HCT116 (cell line): Measurements from ENCODE around the gene CALD1. TPM values are rescaled to one million over a fixed set of nuclear protein-coding genes. Genes with fewer than 3 reads are reported as not detected.

Source experiments
- ATAC-seq: fragments of 200-7000 bp; cut with Tn5 transposase; 2 replicates; pipeline ENCODE4 v1.9.1; 2020; ENCODE audit warnings: mild to moderate bottlenecking, moderate library complexity
- BruUV-seq: library from RNA; stranded (reverse); fragments of 400-500 nt; replicated peaks from 2 replicates; lab custom pipeline; 2021; lab: Mats Ljungman, UMichigan
- CTCF ChIA-PET: fragments of 300-600 bp; sonication (Branson Sonifier 250); formaldehyde crosslinking; loops from one replicate; lab custom pipeline; 2021; ENCODE audit warnings: antibody characterized with exemption; lab: Charles Lee
- POLR2A ChIA-PET: fragments of 300-600, 350-600 bp; sonication (Branson Sonifier 250); formaldehyde crosslinking; loops from one replicate; lab custom pipeline; 2021; ENCODE audit warnings: antibody characterized with exemption; lab: Charles Lee
- RAD21 ChIA-PET, 2 experiments: fragments of 300-600 bp; sonication (Branson Sonifier 250); formaldehyde crosslinking; loops; one replicate each; lab custom pipeline; 2023; ENCODE audit warnings: low total read pairs in 2 of 2; ENCODE audit not compliant: uncharacterized antibody in 2 of 2, unreplicated experiment in 2 of 2, low non-redundant PET in 1 of 2; lab: Charles Lee
- DNase-seq: peaks from one replicate; pipeline ENCODE4 v3.0.0-alpha.2; 2010; ENCODE audit warnings: low read depth, low spot score
- H2AFZ ChIP-seq: fragments of 200-600 bp; shearing (Covaris generic), sonication (generic); 2 replicates; pipeline ENCODE4 v1.6.1; 2017; ENCODE audit warnings: low read depth, mixed run types, mixed read lengths, antibody characterized with exemption, low read length; ENCODE audit not compliant: poor library complexity, severe bottlenecking
- H3K27ac ChIP-seq: 2 replicates; pipeline ENCODE4 v1.5.1; 2012; ENCODE audit warnings: low read depth, low read length
- H3K27me3 ChIP-seq: fragments of 200-600 bp; sonication (generic); 2 replicates; pipeline ENCODE4 v1.6.1; 2016; ENCODE audit warnings: mixed run types, low read length, mixed read lengths; ENCODE audit not compliant: insufficient read depth
- H3K36me3 ChIP-seq, 2 experiments: fragments of 200-500 bp in 1 of 2; fragments of 200-600 bp in 1 of 2; sonication (Bioruptor generic) in 1 of 2; sonication (generic) in 1 of 2; 2 replicates each; pipeline versions ENCODE4 v1.5.1 to v1.6.1; 2014 to 2016; ENCODE audit warnings: low read length in 2 of 2, inconsistent platforms in 1 of 2, mixed read lengths in 1 of 2, mixed run types in 1 of 2; ENCODE audit not compliant: insufficient read depth in 2 of 2, control insufficient read depth in 1 of 2
- H3K4me1 ChIP-seq, 2 experiments: fragments of 200-600 bp in 1 of 2; sonication (generic) in 1 of 2; 2 replicates each; pipeline versions ENCODE4 v1.5.1 to v1.6.1; 2012 to 2017; ENCODE audit warnings: low read length in 2 of 2, inconsistent platforms in 1 of 2, mild to moderate bottlenecking in 1 of 2, mixed read lengths in 1 of 2, mixed run types in 1 of 2, moderate library complexity in 1 of 2; ENCODE audit not compliant: insufficient read depth in 2 of 2, control insufficient read depth in 1 of 2
- H3K4me2 ChIP-seq: fragments of 200-600 bp; sonication (generic); 2 replicates; pipeline ENCODE4 v1.6.1; 2017; ENCODE audit warnings: mixed run types, low read length, mixed read lengths
- H3K4me3 ChIP-seq, 2 experiments: fragments of 200-600 bp in 1 of 2; sonication (generic) in 1 of 2; replicated peaks in 1 of 2; 2 replicates each; pipeline ENCODE4 v1.5.1; 2011 to 2016; ENCODE audit warnings: low read length in 2 of 2, control low read depth in 1 of 2, low read depth in 1 of 2, mild to moderate bottlenecking in 1 of 2, mixed read lengths in 1 of 2, mixed run types in 1 of 2
- H3K79me2 ChIP-seq: fragments of 200-600 bp; sonication (generic); 2 replicates; pipeline ENCODE4 v1.6.1; 2017; ENCODE audit warnings: mild to moderate bottlenecking, mixed run types, low read length, moderate library complexity, mixed read lengths; ENCODE audit not compliant: insufficient read depth
- H3K9ac ChIP-seq: fragments of 200-600 bp; sonication (generic); 2 replicates; pipeline ENCODE4 v1.6.1; 2016; ENCODE audit warnings: low read length, mixed read lengths
- H3K9me2 ChIP-seq: fragments of 200-600 bp; sonication (generic), shearing (Covaris generic); 2 replicates; pipeline ENCODE4 v1.6.1; 2017; ENCODE audit warnings: mixed run types, mild to moderate bottlenecking, moderate library complexity; ENCODE audit not compliant: insufficient read depth
- H3K9me3 ChIP-seq, 2 experiments: fragments of 200-500 bp in 1 of 2; fragments of 200-600 bp in 1 of 2; sonication (Bioruptor generic) in 1 of 2; sonication (generic) in 1 of 2; 2 replicates each; pipeline ENCODE4 v1.6.1; 2014 to 2017; ENCODE audit warnings: low read length in 2 of 2, mixed read lengths in 2 of 2, inconsistent platforms in 1 of 2, low read depth in 1 of 2, mild to moderate bottlenecking in 1 of 2, mixed run types in 1 of 2, moderate library complexity in 1 of 2; ENCODE audit not compliant: control insufficient read depth in 1 of 2, insufficient read depth in 1 of 2
- H4K20me1 ChIP-seq: fragments of 200-600 bp; sonication (generic), shearing (Covaris generic); 2 replicates; pipeline ENCODE4 v1.6.1; 2017; ENCODE audit warnings: mixed run types, mild to moderate bottlenecking, moderate library complexity; ENCODE audit not compliant: insufficient read depth
- CBX3 ChIP-seq: IDR thresholded peaks from 2 replicates; pipeline ENCODE4 v1.6.1; 2012; ENCODE audit warnings: low read depth
- ELF1 ChIP-seq: IDR thresholded peaks from 2 replicates; pipeline ENCODE4 v1.6.1; 2012; ENCODE audit warnings: low read depth, borderline replicate concordance
- EZH2 ChIP-seq: fragments of 200-600 bp; sonication (generic); IDR thresholded peaks from 2 replicates; pipeline ENCODE4 v1.6.1; 2017; ENCODE audit warnings: antibody characterized with exemption, mixed run types
- EZH2phosphoT487 ChIP-seq: fragments of 200-600 bp; IDR thresholded peaks from 2 replicates; pipeline ENCODE4 v1.6.1; 2018; ENCODE audit warnings: antibody characterized with exemption, borderline replicate concordance
- FOSL1 ChIP-seq: IDR thresholded peaks from 2 replicates; pipeline ENCODE4 v1.6.1; 2012; ENCODE audit warnings: low read depth
- MAX ChIP-seq: IDR thresholded peaks from 2 replicates; pipeline ENCODE4 v1.6.1; 2012
- POLR2AphosphoS5 ChIP-seq: IDR thresholded peaks from 2 replicates; pipeline ENCODE4 v1.6.1; 2011; ENCODE audit warnings: mild to moderate bottlenecking, low read depth, low read length, moderate library complexity
- REST ChIP-seq: IDR thresholded peaks from 2 replicates; pipeline ENCODE4 v1.6.1; 2012; ENCODE audit warnings: low read depth
- SIN3A ChIP-seq: IDR thresholded peaks from 2 replicates; pipeline ENCODE4 v1.6.1; 2012; ENCODE audit warnings: low read depth
- TCF7L2 ChIP-seq: IDR thresholded peaks from 2 replicates; pipeline ENCODE4 v1.7.0; 2011; ENCODE audit warnings: borderline replicate concordance, inconsistent platforms; ENCODE audit not compliant: insufficient read depth, insufficient read length; ENCODE audit errors: extremely low read depth
- YY1 ChIP-seq: IDR thresholded peaks from 2 replicates; pipeline ENCODE4 v1.6.1; 2011; ENCODE audit warnings: low read length, low read depth, moderate library complexity, mild to moderate bottlenecking; ENCODE audit not compliant: insufficient replicate concordance; ENCODE audit errors: extremely low read depth
- ZBTB33 ChIP-seq: IDR thresholded peaks from 2 replicates; pipeline ENCODE4 v1.6.1; 2011; ENCODE audit warnings: mild to moderate bottlenecking, low read length, moderate library complexity; ENCODE audit not compliant: insufficient replicate concordance; ENCODE audit errors: extremely low read depth
- ZFX ChIP-seq: fragments of 450-650 bp; IDR thresholded peaks from 2 replicates; pipeline ENCODE4 v1.6.1; 2017
- intact Hi-C: fragments of 100-400 bp; cut with micrococcal nuclease; formaldehyde crosslinking; loops from 2 replicates; pipeline ENCODE4 v1.10.0; 2022
- total RNA-seq: library from RNA; stranded (reverse); gene quantifications from one replicate; pipeline ENCODE4 v1.2.1, GENCODE V29; 2021; ENCODE audit not compliant: unreplicated experiment

CALD1 gene
- total RNA-seq, 1 experiment from 2014 or later: 66.8 TPM

- TF ChIP-seq REST: no peak
- TF ChIP-seq ELF1: no peak
- TF ChIP-seq MAX: no peak
- no peak for TF ChIP-seq SIN3A
- TF ChIP-seq FOSL1: no peak
- TF ChIP-seq EZH2phosphoT487: no peak
- TF ChIP-seq POLR2AphosphoS5: no peak
Observed at GRCh38 chr7:134784251-134785049, 5.0 kb downstream of the CALD1 start (continued).

DNA sequence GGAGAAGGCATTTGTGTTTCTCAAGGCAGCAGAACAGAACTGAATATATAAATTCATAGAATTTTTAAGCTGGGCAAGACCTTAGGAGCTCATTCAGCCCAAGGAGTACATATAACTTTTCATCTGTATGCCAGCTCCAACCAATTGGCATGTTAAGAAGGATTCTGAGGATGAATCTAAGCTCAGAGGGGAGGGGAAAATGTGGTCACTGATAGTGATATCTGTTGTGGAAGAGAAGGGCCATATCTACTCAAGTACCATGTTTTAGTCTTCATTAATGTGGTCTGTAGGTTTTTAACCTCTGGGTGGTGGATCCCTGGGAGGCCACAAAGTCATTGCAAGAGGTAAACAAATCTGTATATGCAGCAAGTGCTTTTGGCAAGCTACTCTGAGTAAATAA, 6.4 kb downstream of the CALD1 start:
- ChIA-PET RAD21 (no interaction called here), CTCF (no interaction called here), POLR2A (no interaction called here)
- H3K4me1 ChIP-seq: no peaks in the 10 kb centered on the region
- H3K36me3 ChIP-seq: no peaks in the 10 kb centered on the region
- no peak for DNase-seq
- no peak overlapping the region for H3K4me3 ChIP-seq
- ATAC-seq: no peak
- no peak overlapping the region for H2AFZ ChIP-seq
- no peak overlapping the region for H3K4me2 ChIP-seq
- no peaks in the 10 kb centered on the region for H3K9me2 ChIP-seq
- H3K9me3 ChIP-seq: no peaks in the 10 kb centered on the region
- intact Hi-C loops: no loop called here
- H3K27me3 ChIP-seq: no peaks in the 10 kb centered on the region
- H4K20me1 ChIP-seq: no peaks in the 10 kb centered on the region
- BruUV-seq: no TSS peak
- H3K79me2 ChIP-seq: no peaks in the 10 kb centered on the region
- TF ChIP-seq CBX3 (no peak), EZH2phosphoT487 (no peak), FOSL1 (no peak), YY1 (no peak), EZH2 (no peak), REST (no peak), ZBTB33 (no peak), TCF7L2 (no peak), ZFX (no peak), SIN3A (no peak)
- no peak overlapping the region for H3K9ac ChIP-seq
- no peak overlapping the region for H3K27ac ChIP-seq
